Measurements from ENCODE around the gene GNG2.

Gene GNG2

GRCh38 chr14:51860164-51860824 lies at the start of gene GNG2:
GNG2 (plus strand) TSS chr14:51860612; CDS start chr14:51950679, 90,067 bp downstream.
- peak; percentile 87 for DNase-seq

GRCh38 chr14:51811706-51812105 lies 48.7 kb upstream of the GNG2 start:
- DNase-seq, result no peak

GRCh38 chr14:51816031-51816430 lies 44.4 kb upstream of the GNG2 start:
- DNase-seq, result no peak

- DNase-seq, result no peak
Measured at GRCh38 chr14:51817326-51817725, 43.1 kb upstream of the GNG2 start.

- DNase-seq, result no peak
Measured at GRCh38 chr14:51818748-51819380, 41.5 kb upstream of the GNG2 start.

GRCh38 chr14:51821822-51822221 lies 38.6 kb upstream of the GNG2 start:
- DNase-seq, result no peak

GRCh38 chr14:51822499-51822898 lies 37.9 kb upstream of the GNG2 start:
- no peak for DNase-seq

GRCh38 chr14:51823706-51824105 lies 36.7 kb upstream of the GNG2 start:
- no peak for DNase-seq

GRCh38 chr14:51824191-51824590 lies 36.2 kb upstream of the GNG2 start:
- no peak for DNase-seq

GRCh38 chr14:51825926-51826325 lies 34.5 kb upstream of the GNG2 start:
- DNase-seq, result no peak

GRCh38 chr14:51828017-51828797 lies 32.2 kb upstream of the GNG2 start:
- DNase-seq, result peak; percentile 84

GRCh38 chr14:51834240-51834639 lies 26.2 kb upstream of the GNG2 start:
- DNase-seq, result no peak

GRCh38 chr14:51836417-51836816 lies 24.0 kb upstream of the GNG2 start:
- no peak for DNase-seq

- no peak for DNase-seq
Measured at GRCh38 chr14:51844081-51844881, 16.1 kb upstream of the GNG2 start.

- DNase-seq, result no peak
Measured at GRCh38 chr14:51845811-51846210, 14.6 kb upstream of the GNG2 start.

- peak; percentile 87 for DNase-seq
Measured at GRCh38 chr14:51846631-51847488, 13.6 kb upstream of the GNG2 start.

GRCh38 chr14:51847489-51847796 lies 13.0 kb upstream of the GNG2 start:
- DNase-seq, result no peak

- DNase-seq, result no peak
Measured at GRCh38 chr14:51848120-51848519, 12.3 kb upstream of the GNG2 start.

- peak; percentile 74 for DNase-seq
Measured at GRCh38 chr14:51849097-51849496, 11.3 kb upstream of the GNG2 start.

GRCh38 chr14:51850651-51851050 lies 9.8 kb upstream of the GNG2 start:
- no peak for DNase-seq

GRCh38 chr14:51852541-51852940 lies 7.9 kb upstream of the GNG2 start:
- DNase-seq, result no peak

- no peak for DNase-seq
Measured at GRCh38 chr14:51855234-51855633, 5.2 kb upstream of the GNG2 start.
